PC-9 (cell line): ENCODE measurements around the gene TREX2. TPM values are rescaled to one million over a fixed set of nuclear protein-coding genes. Genes with fewer than 3 reads are reported as not detected.

Experiments used
- BruUV-seq: library from RNA; stranded (reverse); fragments of 400-500 nt; replicated peaks from 2 replicates; lab custom pipeline; 2021; lab: Mats Ljungman, UMichigan
- CTCF ChIA-PET: fragments of 300-600 bp; sonication (Branson Sonifier 250); formaldehyde crosslinking; loops from one replicate; lab custom pipeline; 2022; ENCODE audit warnings: antibody characterized with exemption; lab: Charles Lee
- POLR2A ChIA-PET: fragments of 300-600 bp; sonication (Branson Sonifier 250); formaldehyde crosslinking; loops from one replicate; lab custom pipeline; 2022; ENCODE audit warnings: antibody characterized with exemption; ENCODE audit not compliant: unreplicated experiment; lab: Charles Lee
- DNase-seq, 2 experiments: peaks; one replicate each; pipeline versions ENCODE4 v3.0.0 to v3.0.0-alpha.2; 2015 to 2022; ENCODE audit warnings: mixed read lengths in 1 of 2
- H2AFZ ChIP-seq: fragments of 200-600 bp; sonication (generic); 2 replicates; pipeline ENCODE4 v1.8.1; 2017; ENCODE audit warnings: antibody characterized with exemption
- H3F3A ChIP-seq: fragments of 200-600 bp; sonication (generic); 2 replicates; pipeline ENCODE4 v1.8.1; 2017; ENCODE audit warnings: antibody characterized with exemption, mild to moderate bottlenecking, low read depth; ENCODE audit not compliant: insufficient read depth
- H3K27ac ChIP-seq: fragments of 200-600 bp; sonication (generic); 2 replicates; pipeline ENCODE4 v1.6.1; 2016; ENCODE audit warnings: mixed run types
- H3K27me3 ChIP-seq: fragments of 200-600 bp; sonication (generic); 2 replicates; pipeline ENCODE4 v1.6.1; 2016; ENCODE audit warnings: low read depth, mixed run types; ENCODE audit not compliant: insufficient read depth
- H3K36me3 ChIP-seq: fragments of 200-600 bp; sonication (generic); 2 replicates; pipeline ENCODE4 v1.6.1; 2016; ENCODE audit warnings: low read depth, mixed run types
- H3K4me1 ChIP-seq: fragments of 200-600 bp; sonication (generic); replicated peaks from 2 replicates; pipeline ENCODE4 v1.6.1; 2016; ENCODE audit warnings: mixed run types; ENCODE audit not compliant: insufficient read depth
- H3K4me2 ChIP-seq: fragments of 200-600 bp; sonication (generic); 2 replicates; pipeline ENCODE4 v1.6.1; 2017; ENCODE audit warnings: mixed run types
- H3K4me3 ChIP-seq: fragments of 200-600 bp; sonication (generic); 2 replicates; pipeline ENCODE4 v1.6.1; 2016; ENCODE audit warnings: mixed run types
- H3K79me2 ChIP-seq: fragments of 200-600 bp; sonication (generic); 2 replicates; pipeline ENCODE4 v1.6.1; 2017; ENCODE audit warnings: low read depth, mixed run types
- H3K9me2 ChIP-seq: fragments of 200-600 bp; sonication (generic); 2 replicates; pipeline ENCODE4 v1.8.1; 2017; ENCODE audit warnings: mild to moderate bottlenecking; ENCODE audit not compliant: insufficient read depth
- H3K9me3 ChIP-seq: fragments of 200-600 bp; sonication (generic); 2 replicates; pipeline ENCODE4 v1.8.1; 2016; ENCODE audit warnings: low read depth; ENCODE audit not compliant: insufficient read depth
- H4K20me1 ChIP-seq: fragments of 200-600 bp; sonication (generic); 2 replicates; pipeline ENCODE4 v1.8.1; 2017; ENCODE audit not compliant: insufficient read depth
- EZH2 ChIP-seq: fragments of 200-600 bp; sonication (generic); IDR thresholded peaks from 2 replicates; pipeline ENCODE4 v1.8.0; 2017; ENCODE audit warnings: antibody characterized with exemption, low read depth
- intact Hi-C: fragments of 100-400 bp; cut with micrococcal nuclease; formaldehyde crosslinking; loops from one replicate; pipeline ENCODE4 v1.10.0; 2022; ENCODE audit not compliant: unreplicated experiment
- total RNA-seq: library from RNA; stranded (reverse); gene quantifications from 2 replicates; pipeline ENCODE4 v1.2.3, GENCODE V29; 2021
- TF ChIP-seq, protein P1 (sequence below): fragments of 200-600 bp; sonication (generic); conservative IDR thresholded peaks from 2 replicates; pipeline ENCODE4 v1.6.1; 2017; ENCODE audit warnings: mixed run types, antibody characterized with exemption, mild to moderate bottlenecking, moderate library complexity

Gene TREX2
- total RNA-seq, 1 experiment from 2014 or later = 2.3 TPM

DNA sequence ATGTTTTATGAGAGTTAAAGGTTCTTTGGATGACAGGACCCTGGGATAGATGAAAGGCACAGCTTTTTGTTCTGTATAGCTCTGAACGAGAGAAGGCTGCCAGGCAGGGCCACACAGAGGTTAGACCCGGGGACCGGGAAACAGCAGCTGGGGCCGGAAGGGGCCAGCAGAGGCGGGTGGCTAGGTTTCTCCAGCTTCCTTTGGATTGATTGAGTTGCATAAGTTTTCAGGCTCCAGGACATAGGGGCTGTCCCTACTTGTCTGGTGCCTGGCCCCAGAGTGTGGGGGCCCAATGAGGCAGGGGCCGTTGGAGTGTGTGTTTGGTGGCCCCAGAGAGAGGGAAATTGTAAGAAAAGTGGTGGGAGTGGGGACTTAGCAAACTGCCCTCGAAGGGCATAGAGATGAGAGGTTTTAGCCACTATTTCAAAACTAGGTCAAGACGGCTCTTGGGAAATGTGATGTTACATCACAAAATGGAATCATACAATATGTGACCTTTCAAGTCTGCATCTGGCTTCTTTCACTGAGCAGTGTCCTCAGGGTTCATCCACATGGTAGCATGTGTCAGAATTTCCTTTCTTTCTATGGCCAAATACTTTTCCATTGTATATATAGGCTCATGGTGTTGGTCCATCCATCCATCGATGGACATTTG lies 30.9 kb downstream of the TREX2 start:
- no peaks in the 10 kb centered on the region for H3K4me1 ChIP-seq
- no peaks in the 10 kb centered on the region for H3K9me3 ChIP-seq
- BruUV-seq = no TSS peak
- DNase-seq = no peak
- intact Hi-C loops = no loop called here
- no peaks in the 10 kb centered on the region for H3K79me2 ChIP-seq
- no peak for TF ChIP-seq EZH2
- TF ChIP-seq, protein P1, sequence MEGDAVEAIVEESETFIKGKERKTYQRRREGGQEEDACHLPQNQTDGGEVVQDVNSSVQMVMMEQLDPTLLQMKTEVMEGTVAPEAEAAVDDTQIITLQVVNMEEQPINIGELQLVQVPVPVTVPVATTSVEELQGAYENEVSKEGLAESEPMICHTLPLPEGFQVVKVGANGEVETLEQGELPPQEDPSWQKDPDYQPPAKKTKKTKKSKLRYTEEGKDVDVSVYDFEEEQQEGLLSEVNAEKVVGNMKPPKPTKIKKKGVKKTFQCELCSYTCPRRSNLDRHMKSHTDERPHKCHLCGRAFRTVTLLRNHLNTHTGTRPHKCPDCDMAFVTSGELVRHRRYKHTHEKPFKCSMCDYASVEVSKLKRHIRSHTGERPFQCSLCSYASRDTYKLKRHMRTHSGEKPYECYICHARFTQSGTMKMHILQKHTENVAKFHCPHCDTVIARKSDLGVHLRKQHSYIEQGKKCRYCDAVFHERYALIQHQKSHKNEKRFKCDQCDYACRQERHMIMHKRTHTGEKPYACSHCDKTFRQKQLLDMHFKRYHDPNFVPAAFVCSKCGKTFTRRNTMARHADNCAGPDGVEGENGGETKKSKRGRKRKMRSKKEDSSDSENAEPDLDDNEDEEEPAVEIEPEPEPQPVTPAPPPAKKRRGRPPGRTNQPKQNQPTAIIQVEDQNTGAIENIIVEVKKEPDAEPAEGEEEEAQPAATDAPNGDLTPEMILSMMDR = no peak
- no peak overlapping the region for H3K4me2 ChIP-seq
- no peak overlapping the region for H3K4me3 ChIP-seq
- no peak overlapping the region for H2AFZ ChIP-seq
- H3K27ac ChIP-seq = no peak overlapping the region
- ChIA-PET POLR2A (no interaction called here), CTCF (no interaction called here)
- H4K20me1 ChIP-seq = no peaks in the 10 kb centered on the region
- peaks cover 90% of the 10 kb centered on the region for H3K27me3 ChIP-seq
- H3K9me2 ChIP-seq = no peaks in the 10 kb centered on the region
- H3F3A ChIP-seq = no peaks in the 10 kb centered on the region
- no peaks in the 10 kb centered on the region for H3K36me3 ChIP-seq

DNA sequence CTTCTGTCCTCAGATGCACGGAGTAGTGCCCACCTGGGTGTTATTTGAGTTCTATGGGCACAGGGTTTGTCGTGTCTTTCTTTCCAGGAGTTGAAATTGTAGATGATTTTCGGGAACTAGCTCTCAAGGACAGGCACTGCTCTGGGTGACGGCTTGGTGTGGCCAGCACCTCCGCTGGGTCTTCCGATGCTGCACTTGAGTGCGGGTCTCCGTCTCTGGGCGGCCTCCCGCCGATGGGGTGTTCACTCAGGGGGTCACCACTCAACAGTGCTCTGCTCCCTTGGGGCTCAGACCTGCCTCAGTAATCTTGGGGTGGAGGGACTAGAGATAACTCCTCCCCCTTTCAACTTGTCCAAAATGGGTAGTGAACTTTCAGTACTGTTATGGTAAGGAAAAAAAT lies 32.1 kb downstream of the TREX2 start:
- no peak for TF ChIP-seq EZH2
- TF ChIP-seq, protein P1 = no peak
- no peaks in the 10 kb centered on the region for H3F3A ChIP-seq
- POLR2A ChIA-PET = no interaction called here
- CTCF ChIA-PET = no interaction called here
- peaks cover 86% of the 10 kb centered on the region for H3K27me3 ChIP-seq
- no peaks in the 10 kb centered on the region for H3K79me2 ChIP-seq
- H3K9me2 ChIP-seq = no peaks in the 10 kb centered on the region
- H4K20me1 ChIP-seq = no peaks in the 10 kb centered on the region
- intact Hi-C loops = no loop called here
- H3K27ac ChIP-seq = no peak overlapping the region
- no peaks in the 10 kb centered on the region for H3K4me1 ChIP-seq
- H2AFZ ChIP-seq = no peak overlapping the region
- H3K4me3 ChIP-seq = no peak overlapping the region
- BruUV-seq = no TSS peak
- no peak overlapping the region for H3K4me2 ChIP-seq
- H3K36me3 ChIP-seq = no peaks in the 10 kb centered on the region
- DNase-seq = no peak
- H3K9me3 ChIP-seq = no peaks in the 10 kb centered on the region

DNA sequence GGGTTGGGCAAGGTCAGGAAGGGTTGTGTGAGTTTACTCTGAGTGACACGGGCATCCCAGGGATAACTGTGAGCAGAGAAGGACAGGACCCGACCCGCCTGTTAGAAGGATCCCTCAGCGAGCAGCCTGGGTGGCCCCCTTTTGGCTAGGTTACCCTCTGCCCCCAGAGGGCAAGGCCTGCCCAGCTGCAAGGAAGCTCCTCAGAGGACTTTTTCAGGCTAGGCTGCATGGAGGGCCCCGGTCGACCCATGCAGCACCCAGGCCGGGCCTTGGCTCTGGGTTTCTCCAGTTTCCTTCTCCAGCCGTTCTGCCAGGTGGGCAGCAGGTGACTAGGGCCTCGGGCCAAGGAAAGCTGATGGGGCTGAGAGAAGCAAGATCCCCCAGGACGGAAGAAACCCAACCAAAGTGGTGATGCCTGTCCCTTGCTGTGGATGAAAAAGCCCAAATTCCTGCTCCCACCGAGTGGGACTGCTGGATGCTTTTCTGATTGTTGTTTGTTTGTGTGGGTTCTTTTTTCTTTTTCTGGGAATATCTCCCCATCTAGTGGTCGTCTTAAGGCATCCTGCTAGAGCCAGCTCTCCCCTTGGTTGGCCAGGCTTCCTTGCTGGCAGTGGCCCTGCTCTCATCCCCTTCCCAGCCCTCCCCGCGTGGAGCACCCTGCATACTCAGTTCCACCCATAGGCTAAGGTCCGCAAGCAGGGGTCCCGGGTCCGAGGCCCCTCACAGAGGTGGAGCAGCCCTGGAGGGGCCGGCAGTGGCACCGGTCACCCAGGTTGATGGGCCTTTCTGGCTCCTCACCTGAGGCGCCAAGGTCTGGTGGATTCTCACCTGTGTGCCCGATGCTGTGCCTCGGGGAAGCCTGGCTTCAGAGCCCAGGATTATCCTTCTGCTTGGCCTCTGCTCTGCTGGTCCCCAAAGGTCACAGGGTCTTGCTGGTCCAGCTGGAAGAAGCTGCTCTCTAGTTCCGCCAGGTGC lies 32.8 kb downstream of the TREX2 start:
- no peak for DNase-seq
- no peak overlapping the region for H3K4me2 ChIP-seq

More for the DNA sequence above, 32.8 kb downstream of the TREX2 start:
- Histone ChIP-seq H4K20me1 (no peaks in the 10 kb centered on the region), H3K9me3 (no peaks in the 10 kb centered on the region), H3K27me3 (peaks cover 83% of the 10 kb centered on the region), H3K4me1 (no peaks in the 10 kb centered on the region), H3K4me3 (no peak overlapping the region), H3F3A (no peaks in the 10 kb centered on the region), H3K79me2 (no peaks in the 10 kb centered on the region), H3K36me3 (no peaks in the 10 kb centered on the region), H2AFZ (no peak overlapping the region), H3K27ac (no peak overlapping the region), H3K9me2 (no peaks in the 10 kb centered on the region)
- ChIA-PET POLR2A (no interaction called here), CTCF (no interaction called here)
- no peak for TF ChIP-seq EZH2
- TF ChIP-seq, protein P1 = no peak
- intact Hi-C loops = no loop called here
- BruUV-seq = no TSS peak
